OCI-LY7 (cell line): ENCODE data around the gene TBX22. TPM values are rescaled to one million over a fixed set of nuclear protein-coding genes. Genes with fewer than 3 reads are reported as not detected.

Experiments used
- BruUV-seq: library from RNA; stranded (reverse); fragments of 400-500 nt; replicated peaks from 2 replicates; lab custom pipeline; 2021; lab: Mats Ljungman, UMichigan
- CTCF ChIA-PET: fragments of 300-600 bp; sonication (Branson Sonifier 250); formaldehyde crosslinking; loops from one replicate; lab custom pipeline; 2022; ENCODE audit warnings: antibody characterized with exemption; ENCODE audit not compliant: unreplicated experiment; lab: Charles Lee
- POLR2A ChIA-PET: fragments of 300-600 bp; sonication (Branson Sonifier 250); formaldehyde crosslinking; loops from one replicate; lab custom pipeline; 2022; ENCODE audit warnings: antibody characterized with exemption; lab: Charles Lee
- DNase-seq: peaks from one replicate; pipeline ENCODE4 v3.0.0-alpha.2; 2015; ENCODE audit warnings: low spot score
- H2AFZ ChIP-seq: fragments of 200-600 bp; sonication (generic), shearing (Covaris generic); 2 replicates; pipeline ENCODE4 v1.6.1; 2014; ENCODE audit warnings: mild to moderate bottlenecking, antibody characterized with exemption, low read length, moderate library complexity
- H3K27ac ChIP-seq: fragments of 200-600 bp; sonication (generic); 2 replicates; pipeline ENCODE4 v1.5.1; 2014; ENCODE audit warnings: mixed run types, low read depth, mild to moderate bottlenecking, moderate library complexity, low read length, inconsistent platforms; ENCODE audit not compliant: poor library complexity, severe bottlenecking
- H3K36me3 ChIP-seq: fragments of 200-600 bp; sonication (generic); 2 replicates; pipeline ENCODE4 v1.6.1; 2014; ENCODE audit warnings: mild to moderate bottlenecking, antibody characterized with exemption, low read length, moderate library complexity, mixed read lengths; ENCODE audit not compliant: insufficient read depth
- H3K4me1 ChIP-seq: fragments of 200-600 bp; sonication (generic); 2 replicates; pipeline ENCODE4 v1.5.1; 2014; ENCODE audit warnings: mild to moderate bottlenecking, low read length; ENCODE audit not compliant: insufficient read depth, poor library complexity, severe bottlenecking
- H3K4me2 ChIP-seq: fragments of 200-600 bp; sonication (generic); 2 replicates; pipeline ENCODE4 v1.6.1; 2014; ENCODE audit warnings: mild to moderate bottlenecking, low read length
- H3K4me3 ChIP-seq: fragments of 200-600 bp; sonication (generic); 2 replicates; pipeline ENCODE4 v1.5.1; 2014; ENCODE audit warnings: mild to moderate bottlenecking, low read depth, low read length; ENCODE audit not compliant: poor library complexity, severe bottlenecking
- H3K79me2 ChIP-seq: fragments of 200-600 bp; sonication (generic); 2 replicates; pipeline ENCODE4 v1.6.1; 2016; ENCODE audit warnings: low read depth, mild to moderate bottlenecking, low read length, moderate library complexity, mixed read lengths; ENCODE audit not compliant: insufficient read depth
- H3K9me2 ChIP-seq: fragments of 200-600 bp; sonication (generic); 2 replicates; pipeline ENCODE4 v1.6.1; 2016; ENCODE audit warnings: mild to moderate bottlenecking, low read length, mixed read lengths; ENCODE audit not compliant: insufficient read depth
- H3K9me3 ChIP-seq: fragments of 200-600 bp; sonication (generic); 2 replicates; pipeline ENCODE4 v1.6.1; 2014; ENCODE audit warnings: mild to moderate bottlenecking, mixed run types, low read length, mixed read lengths
- H4K20me1 ChIP-seq: fragments of 200-600 bp; sonication (generic); 2 replicates; pipeline ENCODE4 v1.6.1; 2014; ENCODE audit warnings: mild to moderate bottlenecking, antibody characterized with exemption, low read length, moderate library complexity, mixed read lengths; ENCODE audit not compliant: insufficient read depth
- CTCF ChIP-seq: fragments of 200-600 bp; sonication (generic); conservative IDR thresholded peaks from 2 replicates; pipeline ENCODE4 v1.5.1; 2014; ENCODE audit warnings: mild to moderate bottlenecking, antibody characterized with exemption, low read length, moderate library complexity, mixed read lengths
- EZH2phosphoT487 ChIP-seq: fragments of 200-600 bp; sonication (generic); IDR thresholded peaks from 2 replicates; pipeline ENCODE4 v1.6.1; 2018; ENCODE audit warnings: low read depth, borderline replicate concordance, mild to moderate bottlenecking, mixed run types, antibody characterized with exemption, low read length, moderate library complexity, mixed read lengths
- intact Hi-C: fragments of 100-400 bp; cut with micrococcal nuclease; formaldehyde crosslinking; loops from one replicate; pipeline ENCODE4 v1.10.0; 2022; ENCODE audit not compliant: unreplicated experiment
- total RNA-seq, 2 experiments: library from RNA; depleted of rRNA in 1 of 2; stranded (reverse); fragments of >200 nt in 1 of 2; shearing (Covaris generic) in 1 of 2; gene quantifications; 2 replicates each; pipeline ENCODE4 v1.2.3, GENCODE V29; 2014 to 2022

TBX22 gene
- total RNA-seq, 2 experiments from 2014 or later = not detected

DNA sequence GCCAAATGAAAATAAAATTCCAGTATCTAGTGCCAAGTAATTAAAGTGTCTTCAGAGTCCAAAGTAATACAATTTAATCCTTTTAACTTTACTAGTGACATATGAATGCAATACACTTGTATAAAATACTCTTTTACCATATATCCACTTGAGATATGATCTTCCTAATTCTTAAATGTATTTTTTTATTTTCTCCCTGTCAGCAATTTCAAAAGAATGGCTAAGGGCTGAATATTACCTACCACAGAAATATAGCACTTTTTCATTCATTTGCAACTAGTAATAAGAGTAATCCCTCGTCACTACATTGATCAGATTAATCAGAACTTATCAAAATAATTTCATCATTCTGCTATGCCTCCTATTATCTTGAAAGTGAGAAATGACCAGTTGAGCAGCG is 10.1 kb upstream of the TBX22 start:
- H3K36me3 ChIP-seq = no peaks in the 10 kb centered on the region
- H3K4me3 ChIP-seq = no peak overlapping the region
- BruUV-seq = no TSS peak
- CTCF ChIA-PET = no interaction called here
- no peaks in the 10 kb centered on the region for H3K9me3 ChIP-seq
- TF ChIP-seq CTCF (no peak), EZH2phosphoT487 (no peak)
- no peak overlapping the region for H3K4me2 ChIP-seq
- intact Hi-C loops = no loop called here
- H4K20me1 ChIP-seq = no peaks in the 10 kb centered on the region
- no peaks in the 10 kb centered on the region for H3K79me2 ChIP-seq
- no peak for DNase-seq
- no peak overlapping the region for H3K27ac ChIP-seq
- POLR2A ChIA-PET = no interaction called here
- H2AFZ ChIP-seq = no peak overlapping the region
- H3K4me1 ChIP-seq = no peaks in the 10 kb centered on the region
- H3K9me2 ChIP-seq = no peaks in the 10 kb centered on the region

GRCh38 chrX:80011522-80011921 is 3.0 kb upstream of the TBX22 start:
- Histone ChIP-seq H3K9me2 (no peaks in the 10 kb centered on the region), H3K36me3 (no peaks in the 10 kb centered on the region), H2AFZ (no peak overlapping the region), H4K20me1 (no peaks in the 10 kb centered on the region), H3K9me3 (no peaks in the 10 kb centered on the region), H3K4me3 (no peak overlapping the region), H3K4me2 (no peak overlapping the region), H3K4me1 (no peaks in the 10 kb centered on the region), H3K27ac (no peak overlapping the region), H3K79me2 (no peaks in the 10 kb centered on the region)
- ChIA-PET POLR2A (interaction anchor here (1.1 kb wide), 1 partner anchor 16 kb away, joined by 11 read pairs; no protein-coding TSS in a partner anchor), CTCF (no interaction called here)
- intact Hi-C loops = no loop called here
- DNase-seq = no peak
- no peak for TF ChIP-seq EZH2phosphoT487
- TF ChIP-seq CTCF = no peak
- no TSS peak for BruUV-seq

DNA sequence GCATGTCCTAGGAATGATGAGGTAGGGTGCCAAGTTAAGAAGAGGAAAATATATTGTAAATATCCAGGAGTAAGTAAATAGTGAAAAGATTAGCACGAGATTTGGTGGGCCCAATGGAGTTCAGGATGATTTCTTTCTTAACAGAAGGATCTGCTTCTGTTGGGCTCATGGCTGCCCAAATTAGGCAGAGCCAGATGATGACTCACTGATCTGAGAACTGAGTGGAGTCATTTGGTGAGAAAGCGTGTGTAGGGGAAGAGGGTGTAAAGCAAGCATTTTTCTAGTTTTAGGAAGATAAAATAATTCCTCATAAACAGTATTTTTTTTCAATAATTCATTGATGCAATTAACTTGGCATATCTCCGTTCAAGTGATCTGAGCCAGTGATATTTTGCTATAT is 1.6 kb downstream of the TBX22 start:
- Histone ChIP-seq H2AFZ (no peak overlapping the region), H3K4me3 (no peak overlapping the region), H3K36me3 (no peaks in the 10 kb centered on the region), H3K4me1 (no peaks in the 10 kb centered on the region), H3K9me3 (no peaks in the 10 kb centered on the region), H3K9me2 (no peaks in the 10 kb centered on the region), H3K27ac (no peak overlapping the region), H3K4me2 (no peak overlapping the region), H4K20me1 (no peaks in the 10 kb centered on the region), H3K79me2 (no peaks in the 10 kb centered on the region)
- TF ChIP-seq CTCF (no peak), EZH2phosphoT487 (no peak)
- ChIA-PET POLR2A (no interaction called here), CTCF (no interaction called here)
- intact Hi-C loops = no loop called here
- no peak for DNase-seq
- no TSS peak for BruUV-seq
